Activated CD8-positive, alpha-beta memory T cell treated with anti-CD3 and anti-CD28 coated beads for 24 hours (primary cell): ENCODE data around the gene ARF1.

Source experiments
- DNase-seq: peaks from one replicate; pipeline ENCODE4 v3.0.0-alpha.2; 2020

The ARF1 gene

DNA sequence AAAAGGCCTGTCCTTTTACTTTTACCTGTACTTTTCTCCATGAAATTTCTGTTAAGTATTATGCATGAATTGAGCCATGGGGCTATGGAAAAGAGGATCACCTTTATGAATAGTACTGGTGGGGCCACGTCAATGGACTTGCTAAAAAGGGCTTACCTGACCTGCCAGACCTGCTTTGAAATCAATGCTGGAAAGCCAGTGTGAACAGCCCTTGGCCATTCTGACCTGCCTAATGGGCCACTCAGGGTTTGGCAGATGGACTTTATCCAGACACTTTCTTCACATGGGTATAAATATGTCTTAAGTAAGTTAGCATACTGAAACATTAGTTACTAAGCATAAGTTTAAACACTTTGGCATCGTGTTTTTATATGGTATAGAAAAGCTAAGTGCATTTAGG, 49.3 kb downstream of the ARF1 start:
- DNase-seq = no peak

GRCh38 chr1:228134591-228134990, 52.1 kb downstream of the ARF1 start:
- no peak for DNase-seq

DNA sequence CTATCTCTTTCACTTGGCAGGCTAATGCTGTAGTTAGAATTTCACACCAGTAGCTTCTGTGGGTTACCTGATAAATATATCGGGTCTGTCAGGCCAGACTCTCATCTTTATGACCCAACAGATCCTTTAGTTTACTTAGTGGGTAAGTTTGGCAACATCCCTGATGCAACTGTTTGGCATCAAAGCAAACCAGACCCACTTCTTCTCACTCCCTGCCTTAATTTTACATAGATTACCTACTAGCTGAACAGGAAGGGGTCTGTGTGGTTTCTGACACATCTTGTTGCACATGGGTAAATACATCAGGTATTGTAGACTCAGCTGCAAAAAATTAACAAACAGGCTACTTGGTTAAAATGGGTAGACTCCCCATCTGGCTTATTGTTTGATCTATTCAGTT, 54.4 kb downstream of the ARF1 start:
- no peak for DNase-seq

GRCh38 chr1:228139406-228139930, 57.0 kb downstream of the ARF1 start:
- no peak for DNase-seq

GRCh38 chr1:228139931-228140723, 57.6 kb downstream of the ARF1 start, which contains the start of gene GUK1:
TSS of gene GUK1 (plus strand) at chr1:228140279. CDS start at chr1:228140303, 24 bp downstream.
- peak; percentile 100 for DNase-seq

DNA sequence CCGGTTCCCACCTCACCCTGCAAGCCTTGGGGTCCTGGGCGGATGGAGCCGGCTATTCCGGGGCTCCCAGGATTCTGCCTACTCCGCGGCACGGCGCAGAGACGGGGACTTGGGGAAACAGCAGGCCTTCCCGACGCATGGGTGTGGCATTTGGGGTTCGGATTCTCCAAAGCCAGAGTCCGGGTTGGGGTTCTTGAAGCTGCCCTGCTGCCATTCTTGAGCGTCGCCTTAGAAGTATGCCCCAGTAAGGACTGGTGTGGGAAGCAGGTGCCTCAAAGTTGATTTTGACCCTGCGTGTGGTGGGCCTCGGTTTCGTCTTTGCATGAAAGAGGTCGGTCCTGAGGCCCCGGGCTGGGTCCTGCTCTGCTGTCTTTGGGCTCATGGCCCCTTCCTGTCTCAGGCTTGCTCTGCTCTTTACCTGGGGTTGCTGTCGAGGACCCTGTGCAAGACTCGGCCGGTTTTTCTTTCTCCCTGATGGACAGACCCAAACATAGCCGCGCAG, 58.3 kb downstream of the ARF1 start:
- peak; percentile 73 for DNase-seq

DNA sequence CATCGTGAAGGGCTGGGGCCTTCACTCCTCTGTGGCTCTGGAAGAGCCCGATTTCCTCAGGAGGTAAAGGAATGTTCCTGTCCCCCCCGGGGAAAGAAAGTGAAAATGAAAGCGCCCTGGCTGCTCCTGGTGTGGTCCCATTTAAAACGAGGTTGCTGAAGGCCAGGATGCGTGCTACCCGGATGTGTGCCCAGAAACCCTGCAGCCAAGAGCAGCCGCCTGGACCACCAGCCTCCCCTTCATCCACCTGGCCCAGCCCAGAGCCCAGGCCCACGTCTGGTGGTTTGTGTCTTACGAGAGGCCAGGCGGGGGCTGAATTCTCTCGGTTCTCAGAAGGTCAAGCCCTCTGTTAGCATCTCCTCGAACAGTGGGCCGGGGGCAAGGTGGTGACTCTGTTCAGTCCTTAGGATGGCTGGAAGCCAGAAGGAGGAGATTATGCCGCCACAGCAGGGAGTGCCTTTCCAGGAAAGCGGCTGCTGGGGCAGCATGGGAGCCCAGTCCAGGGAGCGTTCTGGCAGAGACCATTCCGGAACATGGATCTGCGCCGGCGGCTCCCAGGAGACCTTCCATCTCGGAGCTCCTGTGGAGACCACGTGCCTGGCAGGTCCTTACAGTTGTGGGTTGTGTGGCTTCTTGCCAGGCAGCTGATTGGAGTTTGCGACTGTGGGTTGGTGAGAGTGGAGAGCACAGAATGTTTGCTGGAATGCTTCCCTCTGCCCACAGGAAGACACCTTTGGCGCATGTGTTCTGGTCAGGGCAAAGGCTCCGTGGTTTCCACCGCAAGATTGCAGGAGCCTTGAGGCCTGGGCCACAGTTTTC, 58.9 kb downstream of the ARF1 start:
- DNase-seq = peak; percentile 69

DNA sequence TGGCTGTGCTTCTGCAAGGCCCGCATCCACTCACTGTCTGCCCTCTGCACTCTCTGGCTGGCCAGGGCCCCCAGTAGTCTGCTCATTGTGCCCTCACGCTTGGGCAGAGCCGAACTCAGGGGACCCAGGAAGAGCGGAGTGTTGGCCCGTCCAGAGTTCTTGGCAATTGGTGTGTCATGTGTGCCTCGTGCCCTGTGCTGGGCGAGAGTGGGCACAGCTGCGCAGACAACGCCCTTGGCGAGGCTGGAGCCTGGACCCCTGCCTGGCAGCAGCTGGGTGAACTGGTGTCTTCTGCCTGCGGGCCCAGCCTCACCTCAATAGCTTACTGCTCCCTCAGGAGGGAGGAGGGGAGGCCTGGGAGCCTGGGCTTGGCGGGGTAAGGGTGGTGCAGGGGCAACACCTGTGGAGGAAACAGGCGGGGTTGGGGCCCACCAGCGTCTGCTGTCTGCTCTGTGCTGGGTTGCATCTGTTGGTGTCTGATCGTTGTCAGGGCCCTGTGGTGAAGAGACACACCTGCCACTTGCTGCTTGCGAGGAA, 59.7 kb downstream of the ARF1 start:
- peak; percentile 56 for DNase-seq

GRCh38 chr1:228142701-228143136, 60.2 kb downstream of the ARF1 start:
- DNase-seq = peak; percentile 49

GRCh38 chr1:228143480-228144192, 61.1 kb downstream of the ARF1 start:
- DNase-seq = no peak

DNA sequence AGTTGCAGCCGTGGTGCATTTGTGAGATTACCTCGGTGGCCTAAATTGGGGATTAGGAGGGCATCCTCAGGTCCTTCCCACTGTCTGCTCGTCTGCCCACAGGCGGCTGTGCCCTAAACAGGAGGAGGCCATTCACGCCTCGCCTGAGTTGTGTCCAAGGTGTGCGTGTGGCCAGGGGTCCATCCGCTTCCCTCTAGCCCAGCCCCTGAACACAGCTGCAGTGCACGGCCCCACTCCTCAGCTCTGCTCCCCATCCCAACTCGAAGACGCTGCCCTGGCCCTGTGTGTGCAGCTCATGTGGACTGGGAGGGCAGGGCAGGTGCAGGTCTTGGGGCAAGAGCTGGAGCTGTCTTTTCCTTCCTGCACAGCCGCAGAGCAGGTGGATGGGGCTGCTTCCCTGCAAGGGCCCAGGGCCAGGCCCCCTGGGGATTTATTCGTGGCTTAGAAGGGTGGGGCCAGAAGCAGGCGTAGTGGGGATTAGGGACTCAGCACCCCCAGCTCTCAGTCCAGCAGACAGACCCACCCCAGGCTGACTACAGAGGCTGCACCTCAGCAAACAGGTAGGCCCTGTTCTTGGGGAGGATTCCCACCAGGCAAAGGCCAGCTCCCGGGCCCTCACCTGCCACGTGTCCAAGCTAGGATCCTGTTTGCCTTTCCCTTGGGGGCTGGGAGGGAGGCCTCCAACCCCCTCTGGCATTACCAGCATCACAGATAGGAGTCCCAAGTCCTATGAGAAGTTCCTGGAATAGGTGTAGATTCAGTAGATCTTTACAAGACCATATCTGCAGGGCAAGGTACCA, 61.9 kb downstream of the ARF1 start:
- no peak for DNase-seq

GRCh38 chr1:228144993-228145343, 62.5 kb downstream of the ARF1 start:
- no peak for DNase-seq

GRCh38 chr1:228145463-228146416, 63.2 kb downstream of the ARF1 start:
- DNase-seq = no peak

- DNase-seq = no peak
Observed at GRCh38 chr1:228146417-228147150, 64.1 kb downstream of the ARF1 start.

DNA sequence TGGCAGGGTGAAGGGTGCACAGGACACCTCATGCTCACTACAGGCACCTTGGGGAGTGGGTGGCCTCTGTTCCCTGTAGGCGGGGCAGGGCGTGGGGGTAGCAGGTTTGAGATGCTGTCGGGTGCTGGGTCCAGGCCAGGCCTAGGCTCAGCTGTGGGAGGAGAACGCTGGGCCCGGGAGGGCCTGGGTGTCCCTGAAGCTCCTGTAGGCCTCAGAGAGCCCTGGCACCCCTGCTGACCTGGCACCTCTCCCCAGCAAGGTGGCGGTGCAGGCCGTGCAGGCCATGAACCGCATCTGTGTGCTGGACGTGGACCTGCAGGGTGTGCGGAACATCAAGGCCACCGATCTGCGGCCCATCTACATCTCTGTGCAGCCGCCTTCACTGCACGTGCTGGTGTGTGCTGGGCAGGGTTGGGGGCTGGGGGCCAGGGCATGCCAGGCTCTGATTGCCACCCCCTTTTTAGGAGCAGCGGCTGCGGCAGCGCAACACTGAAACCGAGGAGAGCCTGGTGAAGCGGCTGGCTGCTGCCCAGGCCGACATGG, 64.7 kb downstream of the ARF1 start:
- DNase-seq = no peak

- DNase-seq = no peak
Observed at GRCh38 chr1:228147768-228148167, 65.3 kb downstream of the ARF1 start.

DNA sequence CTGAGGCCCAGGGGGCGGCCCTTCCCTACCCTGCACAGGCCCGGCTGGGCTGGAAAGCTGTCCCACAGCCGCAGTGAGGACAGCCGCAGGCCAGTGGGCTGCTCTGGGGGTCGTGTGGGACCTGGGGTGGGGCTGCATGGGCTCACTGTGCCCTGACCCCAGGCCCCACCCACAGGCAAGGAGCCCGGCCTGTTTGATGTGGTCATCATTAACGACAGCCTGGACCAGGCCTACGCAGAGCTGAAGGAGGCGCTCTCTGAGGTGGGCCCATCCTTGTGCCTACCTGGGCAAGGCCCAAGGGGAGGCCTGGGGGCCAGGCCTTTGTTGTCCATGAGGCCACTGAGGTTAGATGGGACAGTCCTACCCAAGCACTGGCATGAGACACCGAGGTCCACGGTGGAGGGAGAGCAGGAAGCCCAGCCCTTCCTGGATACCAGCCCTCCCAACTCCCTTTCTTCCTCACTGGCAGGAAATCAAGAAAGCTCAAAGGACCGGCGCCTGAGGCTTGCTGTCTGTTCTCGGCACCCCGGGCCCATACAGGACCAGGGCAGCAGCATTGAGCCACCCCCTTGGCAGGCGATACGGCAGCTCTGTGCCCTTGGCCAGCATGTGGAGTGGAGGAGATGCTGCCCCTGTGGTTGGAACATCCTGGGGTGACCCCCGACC, 65.8 kb downstream of the ARF1 start:
- DNase-seq = no peak
